ENCODE data around the gene SGK1. TPM values are rescaled to one million over a fixed set of nuclear protein-coding genes. Genes with fewer than 3 reads are reported as not detected.
"Not testable (repeated sequence)": the region's sequence is repeated elsewhere in the genome, so short reads cannot be mapped to it uniquely, and the experiment has no call there.

SGK1 gene
- total RNA-seq, 2 donors from 2014 or later, result 67.3 to 97.5 TPM

GRCh38 chr6:134211297-134211696 is 106.6 kb downstream of the SGK1 start:
- H3K27me3 ChIP-seq (replicated peaks; ENCODE audit: insufficient read depth), result no peaks in the 10 kb centered on the region
- no peak overlapping the region for H3K27ac ChIP-seq
- H3K4me1 ChIP-seq (ENCODE audit: control insufficient read depth in 1 of 2, low read depth in 2 of 2), result no peaks in the 10 kb centered on the region
- H3K4me3 ChIP-seq, result no peak overlapping the region
- ATAC-seq (ENCODE audit: insufficient number of reproducible peaks, low FRiP score, low read depth) (no peak), DNase-seq (ENCODE audit: low spot score) (no peak)
- no peaks in the 10 kb centered on the region for H3K9me3 ChIP-seq
- no peaks in the 10 kb centered on the region for H3K36me3 ChIP-seq
- TF ChIP-seq CTCF (IDR thresholded peaks at IDR 0.05), result no peak

- DNase-seq (ENCODE audit: low spot score), result no peak
- Histone ChIP-seq H3K27ac (no peak overlapping the region), H3K36me3 (no peaks in the 10 kb centered on the region), H3K27me3 (replicated peaks; ENCODE audit: insufficient read depth) (no peaks in the 10 kb centered on the region), H3K9me3 (no peaks in the 10 kb centered on the region), H3K4me3 (no peak overlapping the region), H3K4me1 (ENCODE audit: control insufficient read depth in 1 of 2, low read depth in 2 of 2) (no peaks in the 10 kb centered on the region)
- no peak for TF ChIP-seq CTCF (IDR thresholded peaks at IDR 0.05)
- no peak for ATAC-seq (ENCODE audit: insufficient number of reproducible peaks, low FRiP score, low read depth)
Measured at GRCh38 chr6:134207421-134207820, 110.5 kb downstream of the SGK1 start.

GRCh38 chr6:134205366-134205765 is 112.5 kb downstream of the SGK1 start:
- Histone ChIP-seq H3K4me3 (no peak overlapping the region), H3K36me3 (no peaks in the 10 kb centered on the region), H3K27ac (no peak overlapping the region), H3K9me3 (no peaks in the 10 kb centered on the region), H3K27me3 (replicated peaks; ENCODE audit: insufficient read depth) (no peaks in the 10 kb centered on the region), H3K4me1 (ENCODE audit: control insufficient read depth in 1 of 2, low read depth in 2 of 2) (no peaks in the 10 kb centered on the region)
- no peak for DNase-seq (ENCODE audit: low spot score)
- no peak for TF ChIP-seq CTCF (IDR thresholded peaks at IDR 0.05)
- ATAC-seq (ENCODE audit: insufficient number of reproducible peaks, low FRiP score, low read depth), result no peak

- not testable (repeated sequence) for H3K9me3 ChIP-seq; H3K4me1 ChIP-seq (ENCODE audit: control insufficient read depth in 1 of 2, low read depth in 2 of 2)
Measured at GRCh38 chr6:134204759-134205158, 113.2 kb downstream of the SGK1 start.

GRCh38 chr6:134204031-134204430 is 113.9 kb downstream of the SGK1 start:
- no peak for TF ChIP-seq CTCF (IDR thresholded peaks at IDR 0.05)
- Histone ChIP-seq H3K9me3 (no peaks in the 10 kb centered on the region), H3K4me3 (no peak overlapping the region), H3K36me3 (no peaks in the 10 kb centered on the region), H3K27me3 (replicated peaks; ENCODE audit: insufficient read depth) (no peaks in the 10 kb centered on the region), H3K4me1 (ENCODE audit: control insufficient read depth in 1 of 2, low read depth in 2 of 2) (no peaks in the 10 kb centered on the region), H3K27ac (no peak overlapping the region)
- ATAC-seq (ENCODE audit: insufficient number of reproducible peaks, low FRiP score, low read depth) (no peak), DNase-seq (ENCODE audit: low spot score) (no peak)

More at GRCh38 chr6:134204759-134205158, 113.2 kb downstream of the SGK1 start:
- not testable (repeated sequence) for H3K27ac ChIP-seq; H3K4me3 ChIP-seq; H3K27me3 ChIP-seq (replicated peaks; ENCODE audit: insufficient read depth); H3K36me3 ChIP-seq; ATAC-seq (ENCODE audit: insufficient number of reproducible peaks, low FRiP score, low read depth); DNase-seq (ENCODE audit: low spot score)

GRCh38 chr6:134201716-134202115 is 116.2 kb downstream of the SGK1 start:
- DNase-seq (ENCODE audit: low spot score) (no peak), ATAC-seq (ENCODE audit: insufficient number of reproducible peaks, low FRiP score, low read depth) (no peak)
- Histone ChIP-seq H3K4me3 (no peak overlapping the region), H3K27me3 (replicated peaks; ENCODE audit: insufficient read depth) (no peaks in the 10 kb centered on the region), H3K27ac (no peak overlapping the region), H3K9me3 (no peaks in the 10 kb centered on the region), H3K4me1 (ENCODE audit: control insufficient read depth in 1 of 2, low read depth in 2 of 2) (no peaks in the 10 kb centered on the region), H3K36me3 (no peaks in the 10 kb centered on the region)
- no peak for TF ChIP-seq CTCF (IDR thresholded peaks at IDR 0.05)

Measured in thoracic aorta (tissue), 2 donors.